ENCODE data around the gene AKR1C4.

GRCh38 chr10:5155951-5156350 lies 40.7 kb upstream of the AKR1C4 start:
- TF ChIP-seq CTCF (IDR thresholded peaks at IDR 0.05) (no peak), BCL3 (IDR thresholded peaks at IDR 0.05) (no peak), USF2 (IDR thresholded peaks at IDR 0.05) (no peak)
